ENCODE measurements around the gene PUS10.
"Not testable (repeated sequence)": the region's sequence is repeated elsewhere in the genome, so short reads cannot be mapped to it uniquely, and the experiment has no call there.

PUS10 gene

DNA sequence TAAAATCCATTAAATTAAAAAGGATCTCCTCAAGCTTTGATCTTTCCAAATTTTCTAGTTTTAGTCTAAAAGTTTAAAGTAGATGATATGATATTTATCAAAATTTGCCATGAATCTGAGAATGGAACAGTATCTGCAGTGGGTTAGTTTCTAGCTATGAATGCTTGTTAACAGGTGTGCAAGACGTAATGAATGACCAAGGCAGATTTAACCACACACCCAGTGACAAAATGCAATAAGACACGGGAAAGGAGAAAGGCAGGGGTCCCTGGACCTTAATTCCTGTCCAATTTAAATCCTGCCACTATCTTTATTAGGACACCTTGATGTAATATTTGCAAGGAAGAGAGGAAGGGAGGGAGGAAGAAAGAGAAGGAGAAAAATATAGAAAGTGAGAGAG, 31.0 kb downstream of the PUS10 start:
- H3K27ac ChIP-seq (ENCODE audit: low read depth, low read length) = no peak overlapping the region
- no peaks in the 10 kb centered on the region for H3K4me1 ChIP-seq (ENCODE audit: control insufficient read depth, insufficient read depth, low read length)
- no peaks in the 10 kb centered on the region for H3K27me3 ChIP-seq (ENCODE audit: control insufficient read depth, insufficient read depth, low read length)
- no peak overlapping the region for H3K9ac ChIP-seq (ENCODE audit: low read length)
- peaks cover 13% of the 10 kb centered on the region for H3K9me3 ChIP-seq (ENCODE audit: control insufficient read depth, insufficient read depth, low read depth, low read length)
- H3K4me3 ChIP-seq (ENCODE audit: low read depth, low read length) = no peak overlapping the region
- no peaks in the 10 kb centered on the region for H3K36me3 ChIP-seq (ENCODE audit: control insufficient read depth, insufficient read depth, low read length)

DNA sequence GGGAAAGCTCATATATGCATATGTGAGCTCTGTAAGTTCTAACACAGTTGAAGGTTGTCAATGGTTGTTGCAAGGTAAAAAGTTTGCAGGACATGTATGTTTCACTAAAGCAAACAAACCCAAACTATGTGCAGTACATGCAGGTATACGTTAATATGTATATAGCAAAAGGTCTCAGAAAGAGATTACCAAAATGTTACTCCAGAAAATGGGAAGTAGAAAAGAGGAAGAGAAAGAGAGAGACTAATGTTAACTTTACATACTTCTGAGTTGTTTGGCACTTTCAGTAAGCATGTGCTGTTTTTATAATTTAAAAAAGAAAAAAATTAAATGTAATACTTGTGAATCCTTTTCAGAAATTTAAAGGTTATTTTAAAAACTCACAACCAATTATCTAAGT, 33.3 kb downstream of the PUS10 start:
- Histone ChIP-seq H3K9ac (ENCODE audit: low read length) (no peak overlapping the region), H3K4me3 (ENCODE audit: low read depth, low read length) (no peak overlapping the region), H3K36me3 (ENCODE audit: control insufficient read depth, insufficient read depth, low read length) (no peaks in the 10 kb centered on the region), H3K4me1 (ENCODE audit: control insufficient read depth, insufficient read depth, low read length) (no peaks in the 10 kb centered on the region), H3K9me3 (ENCODE audit: control insufficient read depth, insufficient read depth, low read depth, low read length) (no peaks in the 10 kb centered on the region), H3K27me3 (ENCODE audit: control insufficient read depth, insufficient read depth, low read length) (no peaks in the 10 kb centered on the region), H3K27ac (ENCODE audit: low read depth, low read length) (no peak overlapping the region)

- H3K9me3 ChIP-seq (ENCODE audit: control insufficient read depth, insufficient read depth, low read depth, low read length); H3K4me3 ChIP-seq (ENCODE audit: low read depth, low read length); H3K36me3 ChIP-seq (ENCODE audit: control insufficient read depth, insufficient read depth, low read length); H3K27me3 ChIP-seq (ENCODE audit: control insufficient read depth, insufficient read depth, low read length); H3K4me1 ChIP-seq (ENCODE audit: control insufficient read depth, insufficient read depth, low read length); H3K9ac ChIP-seq (ENCODE audit: low read length); H3K27ac ChIP-seq (ENCODE audit: low read depth, low read length): not testable (repeated sequence)
These were observed 36.0 kb downstream of the PUS10 start for GRCh38 chr2:60982066-60982465.

DNA sequence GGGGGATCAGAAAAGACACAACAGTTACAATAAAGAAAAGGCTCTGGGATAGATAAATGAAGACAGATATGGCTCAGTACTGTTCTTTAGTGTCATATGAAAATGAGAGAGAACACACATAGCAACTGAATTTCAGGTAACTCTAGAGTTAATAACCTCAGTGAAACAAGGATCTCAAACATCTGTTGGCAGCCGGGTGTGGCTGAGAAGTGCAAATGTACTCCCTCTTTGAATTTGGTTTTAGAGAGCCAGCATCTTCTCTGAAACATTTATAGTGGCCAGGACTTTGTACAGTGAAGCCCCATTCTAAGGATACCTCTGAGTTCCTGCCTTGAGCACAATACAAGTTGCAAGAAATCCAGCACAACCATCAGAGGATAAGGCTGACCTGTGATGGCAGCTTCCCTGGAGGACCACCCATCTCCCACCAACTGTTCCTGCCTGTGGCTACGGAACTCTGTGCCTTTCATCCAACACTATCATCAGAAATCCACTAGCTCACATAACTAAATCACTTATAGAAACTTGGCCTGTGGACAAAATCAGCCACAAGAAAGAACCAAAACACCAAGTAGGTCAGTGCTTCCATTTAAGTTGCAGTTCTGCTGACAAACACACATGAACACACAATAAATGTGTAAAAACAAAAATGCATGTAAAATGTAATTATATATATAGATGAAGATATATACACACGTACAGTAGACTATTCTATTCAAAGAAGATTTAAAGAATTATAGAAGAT, 37.8 kb downstream of the PUS10 start:
- no peaks in the 10 kb centered on the region for H3K27me3 ChIP-seq (ENCODE audit: control insufficient read depth, insufficient read depth, low read length)
- no peak overlapping the region for H3K9ac ChIP-seq (ENCODE audit: low read length)
- no peak overlapping the region for H3K27ac ChIP-seq (ENCODE audit: low read depth, low read length)
- H3K9me3 ChIP-seq (ENCODE audit: control insufficient read depth, insufficient read depth, low read depth, low read length) = no peaks in the 10 kb centered on the region
- H3K36me3 ChIP-seq (ENCODE audit: control insufficient read depth, insufficient read depth, low read length) = no peaks in the 10 kb centered on the region
- H3K4me1 ChIP-seq (ENCODE audit: control insufficient read depth, insufficient read depth, low read length) = no peaks in the 10 kb centered on the region
- no peak overlapping the region for H3K4me3 ChIP-seq (ENCODE audit: low read depth, low read length)

- Histone ChIP-seq H3K27ac (ENCODE audit: low read depth, low read length) (no peak overlapping the region), H3K9me3 (ENCODE audit: control insufficient read depth, insufficient read depth, low read depth, low read length) (no peaks in the 10 kb centered on the region), H3K27me3 (ENCODE audit: control insufficient read depth, insufficient read depth, low read length) (no peaks in the 10 kb centered on the region), H3K4me3 (ENCODE audit: low read depth, low read length) (no peak overlapping the region), H3K9ac (ENCODE audit: low read length) (no peak overlapping the region), H3K36me3 (ENCODE audit: control insufficient read depth, insufficient read depth, low read length) (no peaks in the 10 kb centered on the region), H3K4me1 (ENCODE audit: control insufficient read depth, insufficient read depth, low read length) (no peaks in the 10 kb centered on the region)
These were observed 38.8 kb downstream of the PUS10 start for GRCh38 chr2:60979231-60979630.

GRCh38 chr2:60977562-60977895, 40.5 kb downstream of the PUS10 start:
- H3K4me3 ChIP-seq (ENCODE audit: low read depth, low read length) = no peak overlapping the region
- no peak overlapping the region for H3K9ac ChIP-seq (ENCODE audit: low read length)
- no peaks in the 10 kb centered on the region for H3K4me1 ChIP-seq (ENCODE audit: control insufficient read depth, insufficient read depth, low read length)
- no peak overlapping the region for H3K27ac ChIP-seq (ENCODE audit: low read depth, low read length)
- H3K36me3 ChIP-seq (ENCODE audit: control insufficient read depth, insufficient read depth, low read length) = no peaks in the 10 kb centered on the region
- H3K9me3 ChIP-seq (ENCODE audit: control insufficient read depth, insufficient read depth, low read depth, low read length) = no peaks in the 10 kb centered on the region
- H3K27me3 ChIP-seq (ENCODE audit: control insufficient read depth, insufficient read depth, low read length) = no peaks in the 10 kb centered on the region

DNA sequence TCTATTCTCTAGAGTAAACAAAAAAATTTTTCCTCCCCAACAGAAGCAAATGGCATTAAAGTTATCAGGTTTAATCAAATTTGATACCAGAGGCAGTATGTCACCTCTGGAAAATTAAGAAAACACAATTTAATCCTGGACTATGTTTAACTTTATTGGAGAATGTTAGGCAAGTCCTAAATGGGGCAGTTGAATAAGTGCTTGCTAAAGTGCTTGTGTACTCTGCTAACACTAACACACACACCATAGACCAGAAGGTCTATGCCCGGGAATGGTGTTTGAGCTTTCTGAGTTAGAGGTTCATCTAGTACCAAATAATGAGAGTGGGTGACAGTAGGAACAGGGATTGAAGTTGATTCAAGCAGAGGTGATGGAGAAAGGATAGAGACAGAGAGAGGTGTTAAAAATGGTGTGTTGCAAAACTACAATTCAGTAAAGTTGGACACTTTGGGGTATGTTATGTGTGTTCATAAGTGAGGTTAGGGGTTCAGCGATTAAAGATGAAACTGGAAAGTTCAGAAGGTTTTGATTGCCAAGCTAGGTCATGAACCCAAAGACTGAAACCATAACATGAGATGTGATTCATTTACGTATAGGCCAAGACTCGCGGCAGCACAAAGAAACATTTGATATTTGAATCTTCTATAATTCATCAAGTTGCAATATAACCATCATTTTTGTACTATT, 41.0 kb downstream of the PUS10 start:
- no peaks in the 10 kb centered on the region for H3K9me3 ChIP-seq (ENCODE audit: control insufficient read depth, insufficient read depth, low read depth, low read length)
- H3K4me1 ChIP-seq (ENCODE audit: control insufficient read depth, insufficient read depth, low read length) = no peaks in the 10 kb centered on the region
- no peaks in the 10 kb centered on the region for H3K36me3 ChIP-seq (ENCODE audit: control insufficient read depth, insufficient read depth, low read length)
- no peaks in the 10 kb centered on the region for H3K27me3 ChIP-seq (ENCODE audit: control insufficient read depth, insufficient read depth, low read length)
- H3K9ac ChIP-seq (ENCODE audit: low read length) = no peak overlapping the region
- no peak overlapping the region for H3K27ac ChIP-seq (ENCODE audit: low read depth, low read length)
- H3K4me3 ChIP-seq (ENCODE audit: low read depth, low read length) = no peak overlapping the region

DNA sequence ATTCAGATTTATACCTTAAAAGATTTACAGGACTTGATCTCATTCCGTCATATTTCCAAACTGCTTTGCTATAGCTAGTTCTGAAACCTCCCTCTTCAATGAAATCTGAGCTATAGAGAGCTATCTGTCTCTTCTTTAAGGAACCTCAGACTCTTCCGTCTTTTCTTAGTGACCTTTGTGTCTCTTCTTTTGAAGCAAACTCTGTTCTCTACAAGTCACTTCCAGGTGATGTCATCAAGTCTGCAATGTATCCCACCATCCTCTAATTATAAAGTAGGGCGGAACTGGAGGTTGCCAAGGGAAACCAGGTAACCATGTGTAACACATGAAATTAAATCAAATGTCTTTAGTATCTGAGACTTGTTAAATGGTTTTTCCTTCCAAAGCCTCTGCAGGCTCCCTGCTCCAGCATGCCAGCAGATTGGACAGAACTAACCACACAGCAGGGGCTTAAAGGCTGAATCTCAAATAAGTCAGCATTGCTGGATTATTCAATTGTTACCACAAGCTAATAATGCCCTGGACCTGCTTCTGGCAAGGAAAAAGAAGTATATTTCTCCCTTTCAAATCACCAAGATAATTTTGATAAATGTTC, 41.7 kb downstream of the PUS10 start:
- H3K9me3 ChIP-seq (ENCODE audit: control insufficient read depth, insufficient read depth, low read depth, low read length) = no peaks in the 10 kb centered on the region
- no peak overlapping the region for H3K4me3 ChIP-seq (ENCODE audit: low read depth, low read length)
- H3K4me1 ChIP-seq (ENCODE audit: control insufficient read depth, insufficient read depth, low read length) = no peaks in the 10 kb centered on the region
- H3K36me3 ChIP-seq (ENCODE audit: control insufficient read depth, insufficient read depth, low read length) = no peaks in the 10 kb centered on the region
- H3K27me3 ChIP-seq (ENCODE audit: control insufficient read depth, insufficient read depth, low read length) = no peaks in the 10 kb centered on the region
- H3K9ac ChIP-seq (ENCODE audit: low read length) = no peak overlapping the region
- H3K27ac ChIP-seq (ENCODE audit: low read depth, low read length) = no peak overlapping the region

- no peak overlapping the region for H3K4me3 ChIP-seq (ENCODE audit: low read depth, low read length)
- no peak overlapping the region for H3K9ac ChIP-seq (ENCODE audit: low read length)
- no peaks in the 10 kb centered on the region for H3K36me3 ChIP-seq (ENCODE audit: control insufficient read depth, insufficient read depth, low read length)
- no peaks in the 10 kb centered on the region for H3K27me3 ChIP-seq (ENCODE audit: control insufficient read depth, insufficient read depth, low read length)
- H3K4me1 ChIP-seq (ENCODE audit: control insufficient read depth, insufficient read depth, low read length) = no peaks in the 10 kb centered on the region
- no peak overlapping the region for H3K27ac ChIP-seq (ENCODE audit: low read depth, low read length)
- H3K9me3 ChIP-seq (ENCODE audit: control insufficient read depth, insufficient read depth, low read depth, low read length) = no peaks in the 10 kb centered on the region
These were observed 43.4 kb downstream of the PUS10 start for GRCh38 chr2:60974652-60975051.

DNA sequence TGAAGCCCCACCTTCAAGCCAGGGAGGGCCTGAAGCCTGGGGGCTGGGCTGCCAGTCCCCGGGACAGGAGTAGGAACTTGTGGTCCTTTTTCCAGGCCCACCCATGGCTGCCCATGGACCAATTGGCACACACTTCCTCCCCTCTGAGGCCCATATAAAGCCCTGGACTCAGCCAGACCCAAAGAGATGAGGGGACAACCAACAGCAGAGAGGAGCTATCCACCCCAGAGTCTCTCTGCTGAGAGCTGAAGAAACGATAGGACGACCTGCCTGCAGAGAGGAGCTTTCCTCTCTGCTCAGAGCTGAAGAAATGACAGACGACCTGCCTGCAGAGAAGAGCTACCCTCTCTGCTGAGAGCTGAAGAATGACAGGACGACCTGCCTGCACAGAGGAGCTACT, 44.4 kb downstream of the PUS10 start:
- no peaks in the 10 kb centered on the region for H3K9me3 ChIP-seq (ENCODE audit: control insufficient read depth, insufficient read depth, low read depth, low read length)
- no peak overlapping the region for H3K4me3 ChIP-seq (ENCODE audit: low read depth, low read length)
- no peaks in the 10 kb centered on the region for H3K27me3 ChIP-seq (ENCODE audit: control insufficient read depth, insufficient read depth, low read length)
- no peak overlapping the region for H3K27ac ChIP-seq (ENCODE audit: low read depth, low read length)
- H3K9ac ChIP-seq (ENCODE audit: low read length) = no peak overlapping the region
- no peaks in the 10 kb centered on the region for H3K4me1 ChIP-seq (ENCODE audit: control insufficient read depth, insufficient read depth, low read length)
- H3K36me3 ChIP-seq (ENCODE audit: control insufficient read depth, insufficient read depth, low read length) = no peaks in the 10 kb centered on the region

- Histone ChIP-seq H3K4me3 (ENCODE audit: low read depth, low read length) (no peak overlapping the region), H3K9ac (ENCODE audit: low read length) (no peak overlapping the region), H3K27ac (ENCODE audit: low read depth, low read length) (no peak overlapping the region), H3K36me3 (ENCODE audit: control insufficient read depth, insufficient read depth, low read length) (no peaks in the 10 kb centered on the region), H3K27me3 (ENCODE audit: control insufficient read depth, insufficient read depth, low read length) (no peaks in the 10 kb centered on the region), H3K9me3 (ENCODE audit: control insufficient read depth, insufficient read depth, low read depth, low read length) (no peaks in the 10 kb centered on the region), H3K4me1 (ENCODE audit: control insufficient read depth, insufficient read depth, low read length) (no peaks in the 10 kb centered on the region)
These were observed 45.0 kb downstream of the PUS10 start for GRCh38 chr2:60972889-60973656.
